ENCODE measurements around the gene MANBA. TPM values are rescaled to one million over a fixed set of nuclear protein-coding genes. Genes with fewer than 3 reads are reported as not detected.
"Not testable (repeated sequence)": the region's sequence is repeated elsewhere in the genome, so short reads cannot be mapped to it uniquely, and the experiment has no call there.

MANBA gene
- total and polyA plus RNA-seq, 4 donors = 19.9 to 100 (median 32.1) TPM

DNA sequence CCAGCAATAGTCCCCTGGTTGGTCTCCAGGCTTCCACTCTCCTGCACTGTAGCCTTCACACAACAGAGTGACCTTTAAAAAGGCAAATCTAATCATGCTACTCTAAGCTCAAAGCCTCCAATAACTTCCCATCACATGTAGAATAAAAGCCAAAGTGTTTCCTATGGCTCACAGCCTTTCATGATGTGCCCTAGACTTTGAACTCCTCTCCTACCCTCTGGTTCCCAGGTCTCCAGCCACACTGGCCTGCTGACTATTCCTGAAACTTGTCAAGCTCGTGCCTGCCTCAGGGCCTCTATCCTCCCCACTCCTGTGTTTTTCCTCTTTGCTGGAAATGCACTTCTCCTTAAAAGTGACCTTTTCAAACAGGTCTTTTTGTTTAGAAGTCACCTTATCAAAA lies 3.1 kb downstream of the MANBA start:
- Histone ChIP-seq H3K36me3 (ENCODE audit: control insufficient read depth in 4 of 4, insufficient read depth in 4 of 4, low read length in 4 of 4) (peaks cover 0 to 4% (median 0%) of the 10 kb centered on the region in 4 donors), H3K27me3 (ENCODE audit: control insufficient read depth in 3 of 3, insufficient read depth in 3 of 3, low read length in 2 of 3) (peaks cover 0 to 3% (median 0%) of the 10 kb centered on the region in 3 donors), H3K9me3 (ENCODE audit: control insufficient read depth in 4 of 4, insufficient read depth in 3 of 4, low read length in 3 of 4) (no peaks in the 10 kb centered on the region), H3K27ac (ENCODE audit: low read depth in 1 of 2, low read length in 1 of 2) (peak overlapping the region in 1 of 2 donors; percentile 63), H3K9ac (ENCODE audit: insufficient read depth in 1 of 2, low read length in 2 of 2) (no peak overlapping the region), H3K4me3 (no peak overlapping the region), H3K4me1 (ENCODE audit: control insufficient read depth in 5 of 5, insufficient read depth in 5 of 5, low read length in 5 of 5) (peaks cover 0 to 9% (median 3%) of the 10 kb centered on the region in 5 donors)
- TF ChIP-seq CTCF (IDR thresholded peaks at IDR 0.05; ENCODE audit: control extremely low read depth, extremely low read depth) = no peak
- no peak for ATAC-seq (ENCODE audit: insufficient read depth, low FRiP score)
- no peak for DNase-seq
- WGBS, 2 donors = 47 to 71% methylated on average over 1 of the region's 1 CpG

GRCh38 chr4:102754044-102754443 lies 6.7 kb downstream of the MANBA start:
- no peaks in the 10 kb centered on the region for H3K27me3 ChIP-seq (ENCODE audit: control insufficient read depth in 3 of 3, insufficient read depth in 3 of 3, low read length in 2 of 3)
- TF ChIP-seq CTCF (IDR thresholded peaks at IDR 0.05; ENCODE audit: control extremely low read depth, extremely low read depth) = no peak
- no peak for ATAC-seq (ENCODE audit: insufficient read depth, low FRiP score)
- H3K9ac ChIP-seq (ENCODE audit: insufficient read depth in 1 of 2, low read length in 2 of 2) = no peak overlapping the region
- DNase-seq = no peak
- H3K27ac ChIP-seq (ENCODE audit: low read depth in 1 of 2, low read length in 1 of 2) = no peak overlapping the region
- peaks cover 0 to 12% (median 0%) of the 10 kb centered on the region in 5 donors for H3K4me1 ChIP-seq (ENCODE audit: control insufficient read depth in 5 of 5, insufficient read depth in 5 of 5, low read length in 5 of 5)
- H3K4me3 ChIP-seq = no peak overlapping the region
- H3K36me3 ChIP-seq (ENCODE audit: control insufficient read depth in 4 of 4, insufficient read depth in 4 of 4, low read length in 4 of 4) = no peaks in the 10 kb centered on the region
- no peaks in the 10 kb centered on the region for H3K9me3 ChIP-seq (ENCODE audit: control insufficient read depth in 4 of 4, insufficient read depth in 3 of 4, low read length in 3 of 4)
- WGBS, 2 donors = 94 to 96% methylated on average over 2 of the region's 2 CpGs

- DNase-seq (no peak), ATAC-seq (ENCODE audit: insufficient read depth, low FRiP score) (no peak)
- Histone ChIP-seq H3K4me3 (no peak overlapping the region), H3K4me1 (ENCODE audit: control insufficient read depth in 5 of 5, insufficient read depth in 5 of 5, low read length in 5 of 5) (peaks cover 0 to 12% (median 0%) of the 10 kb centered on the region in 5 donors), H3K36me3 (ENCODE audit: control insufficient read depth in 4 of 4, insufficient read depth in 4 of 4, low read length in 4 of 4) (no peaks in the 10 kb centered on the region), H3K27me3 (ENCODE audit: control insufficient read depth in 3 of 3, insufficient read depth in 3 of 3, low read length in 2 of 3) (no peaks in the 10 kb centered on the region), H3K9me3 (ENCODE audit: control insufficient read depth in 4 of 4, insufficient read depth in 3 of 4, low read length in 3 of 4) (no peaks in the 10 kb centered on the region), H3K9ac (ENCODE audit: insufficient read depth in 1 of 2, low read length in 2 of 2) (no peak overlapping the region), H3K27ac (ENCODE audit: low read depth in 1 of 2, low read length in 1 of 2) (no peak overlapping the region)
- WGBS, 2 donors = 54 to 75% methylated on average over 4 of the region's 4 CpGs
- no peak for TF ChIP-seq CTCF (IDR thresholded peaks at IDR 0.05; ENCODE audit: control extremely low read depth, extremely low read depth)
These were observed 8.8 kb downstream of the MANBA start for GRCh38 chr4:102751941-102752340.

GRCh38 chr4:102743352-102743751 lies 17.4 kb downstream of the MANBA start:
- H3K9me3 ChIP-seq (ENCODE audit: control insufficient read depth in 4 of 4, insufficient read depth in 3 of 4, low read length in 3 of 4); H3K9ac ChIP-seq (ENCODE audit: insufficient read depth in 1 of 2, low read length in 2 of 2); ATAC-seq (ENCODE audit: insufficient read depth, low FRiP score); H3K4me1 ChIP-seq (ENCODE audit: control insufficient read depth in 5 of 5, insufficient read depth in 5 of 5, low read length in 5 of 5); H3K27me3 ChIP-seq (ENCODE audit: control insufficient read depth in 3 of 3, insufficient read depth in 3 of 3, low read length in 2 of 3); H3K27ac ChIP-seq (ENCODE audit: low read depth in 1 of 2, low read length in 1 of 2); H3K4me3 ChIP-seq; H3K36me3 ChIP-seq (ENCODE audit: control insufficient read depth in 4 of 4, insufficient read depth in 4 of 4, low read length in 4 of 4); DNase-seq: not testable (repeated sequence)
- WGBS, 2 donors = 31 to 67% methylated on average over 4 of the region's 4 CpGs

GRCh38 chr4:102738802-102739201 lies 22.0 kb downstream of the MANBA start:
- not testable (repeated sequence) for ATAC-seq (ENCODE audit: insufficient read depth, low FRiP score); H3K9ac ChIP-seq (ENCODE audit: insufficient read depth in 1 of 2, low read length in 2 of 2); H3K4me3 ChIP-seq; H3K36me3 ChIP-seq (ENCODE audit: control insufficient read depth in 4 of 4, insufficient read depth in 4 of 4, low read length in 4 of 4); DNase-seq; H3K27me3 ChIP-seq (ENCODE audit: control insufficient read depth in 3 of 3, insufficient read depth in 3 of 3, low read length in 2 of 3); H3K27ac ChIP-seq (ENCODE audit: low read depth in 1 of 2, low read length in 1 of 2); H3K9me3 ChIP-seq (ENCODE audit: control insufficient read depth in 4 of 4, insufficient read depth in 3 of 4, low read length in 3 of 4)
- 89 to 95% methylated on average over 2 of the region's 2 CpGs for WGBS, 2 donors
- peaks cover 0 to 12% (median 5%) of the 10 kb centered on the region in 5 donors for H3K4me1 ChIP-seq (ENCODE audit: control insufficient read depth in 5 of 5, insufficient read depth in 5 of 5, low read length in 5 of 5)

Data from lung (tissue), 12 donors.